Left ventricle myocardium inferior (tissue), 1 donor: Measurements from ENCODE around the gene NIPAL4. TPM values are rescaled to one million over a fixed set of nuclear protein-coding genes. Genes with fewer than 3 reads are reported as not detected.

Source experiments
- DNase-seq: peaks from one replicate; pipeline ENCODE4 v3.0.0-alpha.2; 2020
- H3K27ac ChIP-seq: fragments of 200-600 bp; replicated peaks from 2 replicates; pipeline ENCODE4 v1.8.0; 2021
- H3K27me3 ChIP-seq: fragments of 200-600 bp; 2 replicates; pipeline ENCODE4 v1.8.0; 2021; ENCODE audit warnings: low read depth
- H3K36me3 ChIP-seq: fragments of 200-600 bp; 2 replicates; pipeline ENCODE4 v1.8.0; 2021
- H3K4me1 ChIP-seq: fragments of 200-600 bp; 2 replicates; pipeline ENCODE4 v1.8.0; 2021
- H3K4me3 ChIP-seq: fragments of 200-600 bp; 2 replicates; pipeline ENCODE4 v1.8.0; 2021; ENCODE audit warnings: mild to moderate bottlenecking, moderate library complexity
- H3K9me3 ChIP-seq: fragments of 200-600 bp; replicated peaks from 2 replicates; pipeline ENCODE4 v1.8.0; 2021
- intact Hi-C: fragments of 100-400 bp; cut with micrococcal nuclease; formaldehyde crosslinking; loops from one replicate; pipeline ENCODE4 v1.11.0; 2022
- total RNA-seq: library from RNA; stranded (reverse); fragmentation: NEBNext Ultra II Directional; extraction: Animal tissue kit (Norgen Biotek cat#: 25700); gene quantifications from one replicate; pipeline ENCODE4 v1.2.1, GENCODE V29; 2021
- TF ChIP-seq, protein P1 (sequence below): fragments of 200-600 bp; IDR thresholded peaks from 2 replicates; pipeline ENCODE4 v1.8.0; 2021; ENCODE audit warnings: antibody characterized with exemption, mild to moderate bottlenecking, borderline replicate concordance
- donor health status: DM: no; HTN: yes; CAD: no; lungs with severe emphysema.

The NIPAL4 gene
- total RNA-seq, 1 donor from 2014 or later: not detected

DNA sequence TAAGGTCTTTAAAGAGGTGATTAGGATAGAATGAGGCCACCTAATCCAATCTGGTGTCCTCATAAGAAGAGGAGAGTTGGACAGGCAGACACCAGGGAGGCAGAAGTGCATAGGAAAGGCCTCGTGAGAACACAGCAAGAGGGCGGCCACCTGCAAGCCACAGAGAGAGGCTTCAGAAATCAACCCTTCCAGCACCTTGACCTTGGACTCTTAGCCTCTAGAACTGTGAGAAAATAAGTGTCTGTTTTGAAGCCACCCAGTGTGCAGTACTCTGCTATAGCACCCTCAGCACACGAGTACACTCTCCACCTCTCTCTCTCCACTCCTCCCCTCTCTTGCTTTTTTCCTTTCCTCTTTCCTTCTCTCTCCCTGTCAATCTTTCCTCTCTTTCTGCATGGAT, 26.8 kb downstream of the NIPAL4 start:
- H3K9me3 ChIP-seq: no peaks in the 10 kb centered on the region
- DNase-seq: no peak
- H3K36me3 ChIP-seq: peaks cover 82% of the 10 kb centered on the region
- H3K27ac ChIP-seq: no peak overlapping the region
- H3K4me3 ChIP-seq: no peak overlapping the region
- intact Hi-C loops: no loop called here
- no peaks in the 10 kb centered on the region for H3K4me1 ChIP-seq
- H3K27me3 ChIP-seq: no peaks in the 10 kb centered on the region
- TF ChIP-seq, protein P1, sequence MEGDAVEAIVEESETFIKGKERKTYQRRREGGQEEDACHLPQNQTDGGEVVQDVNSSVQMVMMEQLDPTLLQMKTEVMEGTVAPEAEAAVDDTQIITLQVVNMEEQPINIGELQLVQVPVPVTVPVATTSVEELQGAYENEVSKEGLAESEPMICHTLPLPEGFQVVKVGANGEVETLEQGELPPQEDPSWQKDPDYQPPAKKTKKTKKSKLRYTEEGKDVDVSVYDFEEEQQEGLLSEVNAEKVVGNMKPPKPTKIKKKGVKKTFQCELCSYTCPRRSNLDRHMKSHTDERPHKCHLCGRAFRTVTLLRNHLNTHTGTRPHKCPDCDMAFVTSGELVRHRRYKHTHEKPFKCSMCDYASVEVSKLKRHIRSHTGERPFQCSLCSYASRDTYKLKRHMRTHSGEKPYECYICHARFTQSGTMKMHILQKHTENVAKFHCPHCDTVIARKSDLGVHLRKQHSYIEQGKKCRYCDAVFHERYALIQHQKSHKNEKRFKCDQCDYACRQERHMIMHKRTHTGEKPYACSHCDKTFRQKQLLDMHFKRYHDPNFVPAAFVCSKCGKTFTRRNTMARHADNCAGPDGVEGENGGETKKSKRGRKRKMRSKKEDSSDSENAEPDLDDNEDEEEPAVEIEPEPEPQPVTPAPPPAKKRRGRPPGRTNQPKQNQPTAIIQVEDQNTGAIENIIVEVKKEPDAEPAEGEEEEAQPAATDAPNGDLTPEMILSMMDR: no peak

DNA sequence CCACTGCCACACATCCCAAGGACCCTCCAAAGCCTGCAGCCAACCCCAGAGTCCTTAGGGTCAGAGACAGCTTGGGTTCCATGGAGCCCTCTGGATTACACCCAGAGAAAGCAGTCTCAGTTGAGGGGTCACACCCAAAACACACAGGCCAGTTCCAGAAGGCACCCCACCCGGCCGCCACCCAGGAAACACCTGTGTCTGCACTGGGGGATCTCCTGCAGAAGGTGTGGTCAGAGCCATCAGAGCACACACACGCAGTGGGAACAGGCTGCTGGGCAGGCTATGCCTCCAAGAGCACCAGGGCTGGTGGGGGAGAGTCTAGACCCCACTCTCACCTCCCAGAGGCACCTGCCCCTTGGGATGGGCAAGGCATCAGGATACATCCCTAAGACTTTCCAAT, 27.3 kb downstream of the NIPAL4 start:
- H3K27me3 ChIP-seq: no peaks in the 10 kb centered on the region
- H3K9me3 ChIP-seq: no peaks in the 10 kb centered on the region
- DNase-seq: no peak
- peaks cover 84% of the 10 kb centered on the region for H3K36me3 ChIP-seq
- intact Hi-C loops: no loop called here
- H3K4me3 ChIP-seq: no peak overlapping the region
- H3K27ac ChIP-seq: no peak overlapping the region
- TF ChIP-seq, protein P1: no peak
- no peaks in the 10 kb centered on the region for H3K4me1 ChIP-seq

DNA sequence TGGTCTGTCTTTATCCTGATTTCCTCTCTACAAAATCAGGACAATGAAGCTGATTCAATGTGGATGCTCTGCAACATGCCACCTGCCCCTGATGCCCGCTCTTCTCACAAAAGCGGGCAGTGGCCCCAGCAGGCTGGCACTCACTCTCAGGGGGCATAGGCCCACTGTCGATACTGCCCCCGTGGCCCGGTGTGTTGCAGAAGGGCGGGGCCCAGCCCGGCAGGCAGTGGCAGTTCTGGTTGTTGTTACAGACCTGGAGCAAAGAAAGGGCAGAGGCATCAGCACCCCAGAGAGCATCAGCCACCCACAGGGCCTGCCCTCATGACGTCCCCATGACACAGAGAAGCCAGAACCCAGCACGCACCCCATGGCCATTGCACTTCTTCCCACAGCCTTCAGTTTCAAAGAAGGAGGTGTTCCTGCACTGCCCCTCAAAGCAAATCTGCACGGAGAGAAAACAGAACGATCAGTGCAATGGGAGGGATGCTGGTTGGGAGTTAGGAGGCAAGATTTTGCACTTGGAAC, 31.5 kb downstream of the NIPAL4 start:
- Histone ChIP-seq H3K36me3 (peaks cover 86% of the 10 kb centered on the region), H3K9me3 (no peaks in the 10 kb centered on the region), H3K27ac (no peak overlapping the region), H3K4me3 (no peak overlapping the region), H3K4me1 (no peaks in the 10 kb centered on the region), H3K27me3 (no peaks in the 10 kb centered on the region)
- no peak for DNase-seq
- TF ChIP-seq, protein P1: no peak
- intact Hi-C loops: no loop called here

DNA sequence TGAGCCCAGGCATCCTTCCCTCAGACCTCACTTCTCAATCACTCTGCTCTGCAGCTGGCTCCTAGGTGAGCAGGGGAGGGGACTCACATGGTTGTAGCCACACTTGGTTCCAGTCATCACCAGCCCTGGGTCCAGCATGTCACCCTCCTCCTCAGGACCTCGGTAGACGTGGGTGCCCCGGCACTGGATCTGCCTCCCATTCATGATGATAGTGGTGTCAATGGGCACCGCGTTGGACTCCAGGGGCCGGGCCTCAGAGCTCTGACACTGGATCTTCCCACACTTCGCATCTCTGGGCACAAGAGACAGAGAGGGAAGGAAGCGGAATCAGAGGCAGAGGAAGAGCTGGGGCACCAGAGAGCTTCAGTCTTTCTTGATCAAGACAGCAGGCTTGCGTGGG, 32.9 kb downstream of the NIPAL4 start:
- DNase-seq: no peak
- Histone ChIP-seq H3K4me3 (no peak overlapping the region), H3K9me3 (no peaks in the 10 kb centered on the region), H3K36me3 (peaks cover 80% of the 10 kb centered on the region), H3K27me3 (no peaks in the 10 kb centered on the region), H3K27ac (no peak overlapping the region), H3K4me1 (peaks cover 6% of the 10 kb centered on the region)
- TF ChIP-seq, protein P1: no peak
- intact Hi-C loops: no loop called here

DNA sequence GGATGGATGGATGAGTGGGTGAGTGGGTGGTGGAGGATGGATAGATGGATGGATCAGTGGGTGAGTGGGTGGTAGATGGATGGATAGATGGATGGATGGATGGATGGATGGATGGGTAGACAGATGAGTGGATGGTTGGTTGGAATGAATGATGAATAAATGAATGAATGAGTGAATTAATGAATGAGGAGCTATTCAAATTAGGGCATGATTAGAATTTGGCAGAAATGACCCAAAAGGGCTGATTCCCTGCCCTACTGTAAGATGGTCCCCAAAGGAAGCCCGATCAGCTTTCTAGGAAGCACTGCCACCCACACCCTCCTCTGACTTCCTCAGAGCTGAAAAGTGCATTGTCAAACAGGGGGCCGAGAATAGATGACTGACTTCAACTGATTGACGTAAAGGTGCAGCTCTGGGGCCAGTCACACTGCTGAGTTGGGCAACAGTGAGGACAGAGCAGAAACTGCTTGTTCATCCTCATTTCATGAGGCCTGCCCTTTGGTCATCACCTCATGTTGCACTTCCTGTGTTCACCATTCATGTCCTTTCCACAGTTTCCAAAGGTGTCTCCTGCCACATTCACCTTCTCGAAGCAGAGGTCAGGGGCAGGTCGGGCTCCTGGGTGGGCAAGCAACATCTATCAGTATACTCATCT, 34.3 kb downstream of the NIPAL4 start:
- Histone ChIP-seq H3K9me3 (no peaks in the 10 kb centered on the region), H3K36me3 (peaks cover 66% of the 10 kb centered on the region), H3K27ac (no peak overlapping the region), H3K4me3 (no peak overlapping the region), H3K4me1 (peaks cover 11% of the 10 kb centered on the region), H3K27me3 (no peaks in the 10 kb centered on the region)
- TF ChIP-seq, protein P1: no peak
- no peak for DNase-seq
- intact Hi-C loops: no loop called here
